Testis (tissue), 3 donors: ENCODE measurements around the gene PPP1R18. TPM values are rescaled to one million over a fixed set of nuclear protein-coding genes. Genes with fewer than 3 reads are reported as not detected.
A peak's percentile ranks its signal among the peaks of the same experiment; 100 is the strongest.
"Not testable (repeated sequence)": the region's sequence is repeated elsewhere in the genome, so short reads cannot be mapped to it uniquely, and the experiment has no call there.

Experiments
- DNase-seq: peaks from one replicate; pipeline ENCODE4 v3.0.0-alpha.2; 2019
- H3K27ac ChIP-seq, 2 donors: fragments of 200-600 bp; sonication (generic); one replicate each; pipeline ENCODE4 v1.5.1; 2019
- H3K27me3 ChIP-seq: fragments of 200-600 bp; sonication (generic); one replicate; pipeline ENCODE4 v1.5.1; 2019
- H3K36me3 ChIP-seq: fragments of 200-600 bp; sonication (generic); one replicate; pipeline ENCODE4 v1.5.1; 2017; ENCODE audit warnings: low read depth; ENCODE audit errors: missing control alignments
- H3K4me1 ChIP-seq: fragments of 200-600 bp; sonication (generic); one replicate; pipeline ENCODE4 v1.5.1; 2019
- H3K4me3 ChIP-seq, 2 donors: fragments of 200-600 bp; sonication (generic); one replicate each; pipeline ENCODE4 v1.5.1; 2017 to 2019
- H3K9me3 ChIP-seq: fragments of 200-600 bp; sonication (generic); one replicate; pipeline ENCODE4 v1.5.1; 2017
- CTCF ChIP-seq, 3 experiments: fragments of 450-650 bp in 2 of 3; fragments of 200-600 bp in 1 of 3; sonication (generic) in 1 of 3; IDR thresholded peaks; one replicate each; pipeline ENCODE4 v1.5.1; 2016 to 2019; ENCODE audit warnings: antibody characterized with exemption in 3 of 3, mild to moderate bottlenecking in 2 of 3, moderate library complexity in 1 of 3
- POLR2A ChIP-seq: fragments of 450-650 bp; IDR thresholded peaks from one replicate; pipeline ENCODE4 v1.6.1; 2017; ENCODE audit warnings: antibody characterized with exemption, mild to moderate bottlenecking, moderate library complexity
- WGBS, 2 donors: methylation state at CpG; one replicate each; pipeline ENCODE4 v1.1.5; 2018; 5-methylcytosine and 5-hydroxymethylcytosine counted together
- intact Hi-C: fragments of 100-400 bp; cut with DNase I; formaldehyde crosslinking; loops from one replicate; pipeline ENCODE4 v1.15.1; 2023; ENCODE audit warnings: low total_unique reads
- polyA plus RNA-seq: library from polyadenylated mRNA; stranded (reverse); fragments of 350-450 nt; fragmentation: Illumina TruSeq; extraction: RNeasy Lipid Tissue Mini Kit (QIAGEN cat#74804); gene quantifications from one replicate; pipeline ENCODE4 v1.2.3, GENCODE V29; 2014; ENCODE audit warnings: low read depth, low replicate concordance; ENCODE audit not compliant: insufficient read depth
- total RNA-seq, 2 donors: library from RNA; depleted of rRNA; stranded (reverse); fragments of >200 nt; gene quantifications; one replicate each; pipeline ENCODE4 v1.2.3, GENCODE V29; 2016

The PPP1R18 gene
- total and polyA plus RNA-seq, 3 donors from 2014 or later, result 9.0 to 24.9 (median 9.3) TPM

- no peaks in the 10 kb centered on the region for H3K36me3 ChIP-seq
- H3K9me3 ChIP-seq, result no peaks in the 10 kb centered on the region
- DNase-seq, result no peak
- intact Hi-C loops, result no loop called here
- H3K4me1 ChIP-seq, result no peaks in the 10 kb centered on the region
- no peak overlapping the region for H3K27ac ChIP-seq
- WGBS, 2 donors, result 83 to 85% methylated on average over 29 to 34 of the region's 34 CpGs
- no peaks in the 10 kb centered on the region for H3K27me3 ChIP-seq
- TF ChIP-seq POLR2A, result no peak
- no peak for TF ChIP-seq CTCF (IDR thresholded peaks at IDR 0.05)
- H3K4me3 ChIP-seq, result no peak overlapping the region
These were observed 21.3 kb downstream of the PPP1R18 start for GRCh38 chr6:30664994-30665767.

- H3K36me3 ChIP-seq, H3K27ac ChIP-seq, H3K4me3 ChIP-seq, H3K4me1 ChIP-seq, H3K9me3 ChIP-seq, DNase-seq, intact Hi-C loops, H3K27me3 ChIP-seq: not testable (repeated sequence)
- WGBS, 2 donors, result 82 to 87% methylated on average over 5 of the region's 5 CpGs
These were observed 28.5 kb downstream of the PPP1R18 start for GRCh38 chr6:30657922-30658321.

- Histone ChIP-seq H3K4me1 (no peaks in the 10 kb centered on the region), H3K36me3 (no peaks in the 10 kb centered on the region), H3K27me3 (no peaks in the 10 kb centered on the region), H3K4me3 (no peak overlapping the region), H3K9me3 (no peaks in the 10 kb centered on the region), H3K27ac (no peak overlapping the region)
- TF ChIP-seq POLR2A (no peak), CTCF (IDR thresholded peaks at IDR 0.05) (no peak)
- DNase-seq, result peak; percentile 46
- intact Hi-C loops, result no loop called here
These were observed 29.0 kb downstream of the PPP1R18 start for GRCh38 chr6:30657454-30657853.

GRCh38 chr6:30656513-30656912, 29.9 kb downstream of the PPP1R18 start:
- no peaks in the 10 kb centered on the region for H3K36me3 ChIP-seq
- DNase-seq, result no peak
- TF ChIP-seq POLR2A (no peak), CTCF (IDR thresholded peaks at IDR 0.05) (no peak)

DNA sequence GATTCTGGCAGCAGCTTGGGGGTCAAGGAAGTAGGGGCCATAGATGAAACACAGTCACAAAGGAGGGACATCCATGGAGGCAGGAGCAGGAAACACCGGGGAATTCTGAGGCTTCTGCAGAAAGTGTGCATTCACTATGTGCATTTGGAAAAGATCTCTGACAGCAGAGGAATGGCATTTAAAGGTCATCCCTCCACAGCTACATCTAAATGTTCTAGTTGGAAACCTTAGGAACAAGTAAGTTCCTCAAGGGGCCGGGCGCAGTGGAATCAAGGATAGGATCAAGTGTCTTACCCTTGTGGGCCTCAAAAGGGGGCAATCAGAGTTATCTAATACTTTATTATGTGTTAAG, 30.7 kb downstream of the PPP1R18 start:
- WGBS, 2 donors, result 90 to 92% methylated on average over 3 of the region's 3 CpGs
- Histone ChIP-seq H3K9me3 (no peaks in the 10 kb centered on the region), H3K27ac (no peak overlapping the region), H3K4me3 (no peak overlapping the region), H3K27me3 (no peaks in the 10 kb centered on the region), H3K4me1 (no peaks in the 10 kb centered on the region), H3K36me3 (no peaks in the 10 kb centered on the region)
- DNase-seq, result no peak
- TF ChIP-seq POLR2A, result no peak
- no peak for TF ChIP-seq CTCF (IDR thresholded peaks at IDR 0.05)
- intact Hi-C loops, result no loop called here

More at GRCh38 chr6:30656513-30656912, 29.9 kb downstream of the PPP1R18 start:
- no peak overlapping the region for H3K27ac ChIP-seq
- H3K27me3 ChIP-seq, result no peaks in the 10 kb centered on the region
- H3K9me3 ChIP-seq, result no peaks in the 10 kb centered on the region
- no peak overlapping the region for H3K4me3 ChIP-seq
- no peaks in the 10 kb centered on the region for H3K4me1 ChIP-seq
- WGBS, 2 donors, result 67 to 73% methylated on average over 7 of the region's 7 CpGs
- intact Hi-C loops, result no loop called here
